H1 (cell line): ENCODE results near the gene SPSB3. TPM values are rescaled to one million over a fixed set of nuclear protein-coding genes. Genes with fewer than 3 reads are reported as not detected.

Source experiments
- HDAC2 ChIP-seq, 2 experiments: fragments of 300-600 bp in 1 of 2; sonication (generic) in 1 of 2; IDR thresholded peaks; 2 replicates each; pipeline ENCODE4 v1.6.1; 2011 to 2012; ENCODE audit warnings: low read depth in 2 of 2, low read length in 2 of 2, mild to moderate bottlenecking in 2 of 2, moderate library complexity in 2 of 2, borderline replicate concordance in 1 of 2, inconsistent platforms in 1 of 2
- JUND ChIP-seq: IDR thresholded peaks from 2 replicates; pipeline ENCODE4 v1.6.1; 2011; ENCODE audit warnings: mild to moderate bottlenecking, improper control_type of control experiment, low read length
- PHF8 ChIP-seq: fragments of 200-600 bp; sonication (generic); conservative IDR thresholded peaks from 2 replicates; pipeline ENCODE4 v1.7.1; 2012; ENCODE audit warnings: low read depth, mild to moderate bottlenecking, inconsistent platforms, low read length, moderate library complexity
- RBBP5 ChIP-seq: IDR thresholded peaks from 2 replicates; pipeline ENCODE4 v1.7.1; 2012; ENCODE audit warnings: low read depth, mild to moderate bottlenecking, inconsistent platforms, low read length, moderate library complexity, borderline replicate concordance
- RNF2 ChIP-seq: fragments of 200-900, 300-1000 bp; sonication (generic); IDR thresholded peaks from 2 replicates; pipeline ENCODE4 v1.7.1; 2016; ENCODE audit warnings: borderline replicate concordance, low read depth, mild to moderate bottlenecking, antibody characterized with exemption, low read length; ENCODE audit not compliant: poor library complexity, severe bottlenecking; ENCODE audit errors: missing control alignments
- polyA plus RNA-seq, 7 experiments: library from polyadenylated mRNA; depleted of rRNA in 3 of 7; stranded (reverse) in 5 of 7; unstranded in 2 of 7; fragments of >200 nt in 5 of 7; fragments of 200-250 nt in 2 of 7; gene quantifications; 1 replicate in 5 of 7; 2 replicates in 1 of 7; 4 replicates in 1 of 7; pipeline versions ENCODE4 v1.2.1 to v1.2.3, GENCODE V29; 2011 to 2013; ENCODE audit warnings: missing spikeins in 2 of 7, mixed read lengths in 2 of 7
- total RNA-seq: library from RNA; stranded (reverse); fragmentation: NEBNext Ultra II Directional; extraction: Animal tissue kit (Norgen Biotek cat#: 25700); gene quantifications from 2 replicates; pipeline ENCODE4 v1.2.1, GENCODE V29; 2021

Gene SPSB3
- total and polyA plus RNA-seq, 2 of the 8 experiments (the other 6 are each of a cell fraction or from before 2014, with no cell fraction given) = 22.5 to 37.8 TPM

- TF ChIP-seq HDAC2 (IDR thresholded peaks at IDR 0.05; ENCODE audit: borderline replicate concordance in 1 of 2, low read depth in 2 of 2, low read length in 2 of 2) = no peak
- no peak for TF ChIP-seq JUND
- TF ChIP-seq RNF2 = no peak
- no peak for TF ChIP-seq PHF8
- no peak for TF ChIP-seq RBBP5
These were observed 38.0 kb downstream of the SPSB3 start (continued) for GRCh38 chr16:1744338-1744840.
